Activated CD4-positive, alpha-beta T cell treated with anti-CD3 and anti-CD28 coated beads, Interleukin-2, Interleukin-4, amounts not matched to agents 100 ng/mL and 50 ng/mL, durations not matched to agents 16 hours and 8 hours (primary cell): ENCODE measurements around the gene KLF9.

ENCODE experiments used
- DNase-seq: peaks from one replicate; pipeline ENCODE4 v3.0.0-alpha.2; 2020; ENCODE audit warnings: low spot score

KLF9 gene

DNA sequence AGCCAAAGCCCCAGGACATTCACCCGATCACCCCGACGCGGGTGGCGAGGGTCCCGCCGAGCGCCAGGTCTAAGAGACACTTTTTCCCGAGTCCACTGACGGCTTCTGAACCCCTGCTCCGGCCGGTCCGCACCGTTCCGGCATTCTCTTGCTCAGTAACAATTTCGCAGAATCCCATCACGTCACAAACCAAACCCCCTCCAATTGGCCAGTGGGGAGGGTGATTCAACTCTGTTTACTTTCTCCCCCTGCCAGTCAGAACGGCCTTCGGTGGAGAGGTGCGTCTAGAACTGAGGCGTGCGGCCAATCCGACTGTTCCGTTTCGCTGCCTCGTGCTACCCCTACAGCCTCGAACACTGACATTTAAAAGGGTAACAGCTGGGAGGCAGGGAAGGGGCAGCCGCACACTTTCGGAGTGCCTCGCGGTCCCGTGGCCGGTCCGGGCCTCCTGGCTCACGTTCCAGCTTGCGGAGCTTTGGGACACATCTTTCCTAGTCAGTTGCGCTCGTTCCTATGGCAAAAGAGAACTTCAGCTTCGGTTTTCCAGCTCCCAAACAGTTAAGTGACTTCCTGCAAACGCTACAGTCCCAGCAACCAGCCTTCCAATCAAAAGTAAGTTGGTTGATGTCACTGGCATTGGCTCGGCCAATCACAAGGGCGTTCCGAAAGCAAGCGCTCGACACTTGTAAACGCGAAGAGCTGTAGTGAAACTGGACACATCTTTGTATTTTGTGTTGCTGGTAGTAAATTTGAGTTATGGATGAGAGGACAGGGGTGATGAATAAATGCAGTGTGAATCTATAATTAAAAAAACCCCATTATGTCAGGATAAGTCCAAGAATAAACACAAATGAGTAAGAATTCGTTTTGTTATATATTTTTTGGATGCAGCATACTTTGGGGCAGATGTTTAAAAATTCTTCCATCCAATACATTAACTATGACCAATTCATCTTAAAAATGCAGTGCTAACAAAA lies at the start of gene KLF9:
Gene KLF9 (minus strand): TSS at position 859 of the 977 bp plus-strand sequence. CDS start 1,294 bp downstream, outside the sequence.
- DNase-seq, result peak; percentile 96

DNA sequence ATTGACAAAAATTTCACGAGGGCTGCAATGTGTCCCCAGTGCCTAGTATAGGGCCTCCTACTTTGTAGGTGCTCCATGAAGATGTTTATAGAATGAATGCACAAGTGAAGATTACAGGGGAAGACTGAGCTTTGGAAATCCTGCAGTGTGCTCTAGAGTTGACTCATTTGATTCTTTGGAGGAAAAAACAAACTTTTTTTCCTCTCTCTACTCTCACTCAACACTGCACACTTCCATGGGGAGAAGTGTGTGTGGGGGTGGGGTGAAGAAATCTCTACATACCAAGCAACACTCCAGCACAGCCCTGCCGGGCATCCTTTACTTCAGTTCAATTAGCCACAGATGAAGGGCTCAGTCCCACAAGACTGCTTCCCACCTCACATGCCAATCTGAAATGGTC lies 49.4 kb upstream of the KLF9 start:
- DNase-seq, result no peak

DNA sequence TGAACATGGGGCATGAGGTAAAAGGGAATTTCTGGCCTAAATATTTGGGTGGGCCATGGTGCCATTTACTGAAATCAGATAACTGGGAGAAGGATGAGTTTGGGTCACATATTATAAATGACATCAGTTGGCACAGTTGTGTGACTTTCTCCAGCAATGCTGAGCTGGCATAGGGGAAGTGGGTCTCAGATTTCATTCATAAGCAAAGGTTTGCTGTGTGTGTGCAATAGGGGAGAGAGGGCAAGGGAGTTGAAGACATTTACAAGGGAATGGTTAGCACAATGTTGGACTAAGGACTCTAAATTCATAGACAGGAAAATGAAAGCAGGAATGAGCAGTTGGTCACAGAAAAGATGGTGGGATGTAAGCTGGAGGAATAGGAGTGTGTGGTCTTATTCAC lies 47.8 kb upstream of the KLF9 start:
- no peak for DNase-seq

GRCh38 chr9:70457235-70457634 lies 42.8 kb upstream of the KLF9 start:
- DNase-seq, result no peak

- no peak for DNase-seq
Observed at GRCh38 chr9:70455993-70456704, 41.7 kb upstream of the KLF9 start.

GRCh38 chr9:70452365-70452764 lies 37.9 kb upstream of the KLF9 start:
- DNase-seq, result no peak

- no peak for DNase-seq
Observed at GRCh38 chr9:70451765-70452164, 37.3 kb upstream of the KLF9 start.

DNA sequence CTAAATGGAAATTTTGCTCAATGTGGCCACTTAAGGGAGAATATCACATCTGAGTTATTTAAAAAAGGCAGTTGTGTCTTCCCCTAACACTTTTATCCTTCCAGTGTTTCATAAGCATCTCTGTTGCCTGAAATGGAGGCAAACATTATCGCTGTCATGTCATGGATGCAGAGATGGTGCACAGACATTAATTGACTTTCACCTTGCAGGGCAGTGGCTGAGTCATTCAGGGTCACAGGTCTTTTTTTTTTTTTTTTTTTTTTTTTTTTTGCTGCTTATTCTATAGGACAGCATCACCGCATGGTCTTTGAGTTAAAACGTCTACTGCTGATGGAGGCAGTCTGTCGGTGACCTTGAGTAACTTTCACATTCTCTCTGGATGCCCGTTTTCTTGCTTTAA lies 36.3 kb upstream of the KLF9 start:
- DNase-seq, result no peak

DNA sequence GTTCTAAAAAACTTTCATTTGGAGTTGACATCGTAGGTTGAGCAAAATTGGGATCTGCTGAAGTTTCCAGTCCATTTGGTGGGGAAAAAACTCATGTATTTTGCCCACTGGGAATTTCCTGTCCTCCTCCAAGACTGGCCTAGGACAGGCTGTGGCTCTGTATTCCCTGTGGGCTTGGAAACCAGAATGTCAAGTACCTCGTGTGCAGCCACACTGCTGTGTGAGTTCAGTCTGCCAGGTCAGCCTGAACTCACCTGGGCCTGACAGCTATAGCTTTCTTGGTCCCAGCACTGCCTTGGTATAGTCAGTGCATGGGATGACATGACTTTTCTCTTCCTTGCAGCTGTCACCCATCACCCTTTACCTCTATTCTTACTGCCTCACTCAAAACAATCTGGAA lies 35.0 kb upstream of the KLF9 start:
- DNase-seq, result no peak

- no peak for DNase-seq
Observed at GRCh38 chr9:70448919-70449318, 34.5 kb upstream of the KLF9 start.

- no peak for DNase-seq
Observed at GRCh38 chr9:70444904-70445303, 30.4 kb upstream of the KLF9 start.

GRCh38 chr9:70442328-70442848 lies 27.9 kb upstream of the KLF9 start:
- DNase-seq, result no peak

- DNase-seq, result no peak
Observed at GRCh38 chr9:70441622-70442021, 27.2 kb upstream of the KLF9 start.

- no peak for DNase-seq
Observed at GRCh38 chr9:70439991-70440706, 25.7 kb upstream of the KLF9 start.

DNA sequence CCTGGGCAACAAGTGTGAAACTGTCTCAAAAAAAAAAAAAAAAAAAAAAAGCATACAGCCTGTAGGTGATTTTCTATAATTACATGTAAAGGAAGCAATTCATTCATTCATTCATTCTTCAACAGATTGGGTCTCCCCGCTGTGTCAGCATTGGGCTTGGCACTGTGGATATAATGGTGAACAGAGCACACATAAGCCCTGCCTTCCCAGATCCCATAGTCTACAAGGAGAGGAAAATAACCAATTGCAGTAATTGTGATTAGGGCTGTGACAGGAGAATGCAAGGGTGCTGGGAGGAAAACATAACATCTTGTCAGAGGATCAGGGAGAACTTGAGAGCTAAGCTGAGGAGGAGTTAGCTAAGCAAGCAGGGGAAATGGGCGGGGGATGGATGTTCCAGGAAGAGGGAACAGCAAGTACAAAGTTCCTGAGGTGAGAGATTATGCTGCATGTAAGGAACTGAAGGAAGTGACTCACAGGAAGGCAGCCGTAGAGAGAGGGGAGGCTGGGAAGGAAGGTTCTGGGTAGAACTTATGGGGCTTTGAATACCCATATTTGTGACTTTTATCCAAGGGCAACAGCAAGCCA lies 24.0 kb upstream of the KLF9 start:
- DNase-seq, result no peak

- DNase-seq, result no peak
Observed at GRCh38 chr9:70435948-70436347, 21.5 kb upstream of the KLF9 start.

DNA sequence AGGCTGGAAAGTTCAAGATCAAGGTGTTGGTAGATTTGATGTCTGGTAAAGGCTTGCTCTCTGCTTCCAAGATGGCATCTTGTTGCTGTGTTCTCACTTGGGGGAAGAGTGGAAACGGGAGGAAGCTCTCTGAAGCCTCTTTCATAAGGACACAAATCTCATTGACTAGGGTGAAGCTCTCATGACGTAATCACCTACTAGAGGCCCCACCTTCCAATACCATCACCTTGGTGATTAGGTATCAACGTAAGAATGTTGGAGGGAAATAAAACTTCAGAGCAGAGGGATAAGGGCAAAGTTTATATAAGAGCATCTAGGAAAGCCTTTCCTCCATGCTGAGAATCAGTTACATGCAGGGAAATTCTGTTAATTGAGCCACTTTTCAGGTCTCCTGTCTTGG lies 15.4 kb upstream of the KLF9 start:
- DNase-seq, result no peak

GRCh38 chr9:70428781-70429180 lies 14.3 kb upstream of the KLF9 start:
- DNase-seq, result no peak

GRCh38 chr9:70427161-70427945 lies 12.9 kb upstream of the KLF9 start:
- DNase-seq, result no peak

GRCh38 chr9:70425192-70425591 lies 10.7 kb upstream of the KLF9 start:
- DNase-seq, result no peak
